Omental fat pad (tissue), 4 donors: Measurements from ENCODE around the gene PROX1. TPM values are rescaled to one million over a fixed set of nuclear protein-coding genes. Genes with fewer than 3 reads are reported as not detected.

Source experiments
- ATAC-seq: fragments of 150-250 bp; one replicate; pipeline ENCODE4 v1.9.1; 2016; ENCODE audit warnings: mild to moderate bottlenecking, moderate library complexity; ENCODE audit not compliant: low FRiP score
- DNase-seq: peaks from one replicate; pipeline ENCODE4 v3.0.0-alpha.2; 2019; ENCODE audit warnings: low spot score
- CTCF ChIP-seq, 3 donors: fragments of 450-650 bp; IDR thresholded peaks; one replicate each; pipeline ENCODE4 v1.5.1; 2016 to 2017; ENCODE audit warnings: antibody characterized with exemption in 3 of 3, mild to moderate bottlenecking in 3 of 3, moderate library complexity in 2 of 3
- total RNA-seq, 4 donors: library from RNA; depleted of rRNA; stranded (reverse); fragments of >200 nt; gene quantifications; one replicate each; pipeline ENCODE4 v1.1.0, GENCODE V29; 2016

The PROX1 gene
- 1 to 10 TPM in 3 of 4 donors, under 1 TPM in 1; 0.96 to 8.4 (median 4.6) TPM for total RNA-seq

GRCh38 chr1:213987927-213988506 is at the start of gene PROX1:
TSS of gene PROX1 (plus strand) at chr1:213987973. CDS start at chr1:213996536, 8,563 bp downstream.
- peak; percentile 42 for ATAC-seq
- DNase-seq, result no peak
- no peak for TF ChIP-seq CTCF (IDR thresholded peaks at IDR 0.05)

- ATAC-seq, result no peak
- no peak for DNase-seq
- no peak for TF ChIP-seq CTCF (IDR thresholded peaks at IDR 0.05)
Measured at GRCh38 chr1:213938776-213939175, 49.0 kb upstream of the PROX1 start.

- no peak for DNase-seq
- no peak for TF ChIP-seq CTCF (IDR thresholded peaks at IDR 0.05)
- no peak for ATAC-seq
Measured at GRCh38 chr1:213939888-213940287, 47.9 kb upstream of the PROX1 start.

- no peak for TF ChIP-seq CTCF (IDR thresholded peaks at IDR 0.05)
- DNase-seq (no peak), ATAC-seq (no peak)
Measured at GRCh38 chr1:213940947-213941346, 46.8 kb upstream of the PROX1 start.

- no peak for DNase-seq
- ATAC-seq, result no peak
- TF ChIP-seq CTCF (IDR thresholded peaks at IDR 0.05), result no peak
Measured at GRCh38 chr1:213942061-213942460, 45.7 kb upstream of the PROX1 start.

GRCh38 chr1:213947200-213947801 is 40.5 kb upstream of the PROX1 start:
- no peak for DNase-seq
- no peak for ATAC-seq
- TF ChIP-seq CTCF (IDR thresholded peaks at IDR 0.05), result no peak

- no peak for TF ChIP-seq CTCF (IDR thresholded peaks at IDR 0.05)
- no peak for DNase-seq
- ATAC-seq, result no peak
Measured at GRCh38 chr1:213951876-213952275, 35.9 kb upstream of the PROX1 start.
